H54 (cell line): ENCODE results near the gene ITIH2.

Source experiments
- DNase-seq: peaks from one replicate; pipeline ENCODE4 v3.0.0; 2011; ENCODE audit warnings: low spot score, mixed read lengths; ENCODE audit not compliant: insufficient read length
- FAIRE-seq: peaks from 3 replicates; lab custom pipeline; 2011; peaks lifted over from hg19 to GRCh38; lab: Jason Lieb, UNC
- POLR2A ChIP-seq: IDR thresholded peaks from 2 replicates; pipeline ENCODE4 v1.6.1; 2011; ENCODE audit warnings: low read depth, mild to moderate bottlenecking, low read length

Gene ITIH2

DNA sequence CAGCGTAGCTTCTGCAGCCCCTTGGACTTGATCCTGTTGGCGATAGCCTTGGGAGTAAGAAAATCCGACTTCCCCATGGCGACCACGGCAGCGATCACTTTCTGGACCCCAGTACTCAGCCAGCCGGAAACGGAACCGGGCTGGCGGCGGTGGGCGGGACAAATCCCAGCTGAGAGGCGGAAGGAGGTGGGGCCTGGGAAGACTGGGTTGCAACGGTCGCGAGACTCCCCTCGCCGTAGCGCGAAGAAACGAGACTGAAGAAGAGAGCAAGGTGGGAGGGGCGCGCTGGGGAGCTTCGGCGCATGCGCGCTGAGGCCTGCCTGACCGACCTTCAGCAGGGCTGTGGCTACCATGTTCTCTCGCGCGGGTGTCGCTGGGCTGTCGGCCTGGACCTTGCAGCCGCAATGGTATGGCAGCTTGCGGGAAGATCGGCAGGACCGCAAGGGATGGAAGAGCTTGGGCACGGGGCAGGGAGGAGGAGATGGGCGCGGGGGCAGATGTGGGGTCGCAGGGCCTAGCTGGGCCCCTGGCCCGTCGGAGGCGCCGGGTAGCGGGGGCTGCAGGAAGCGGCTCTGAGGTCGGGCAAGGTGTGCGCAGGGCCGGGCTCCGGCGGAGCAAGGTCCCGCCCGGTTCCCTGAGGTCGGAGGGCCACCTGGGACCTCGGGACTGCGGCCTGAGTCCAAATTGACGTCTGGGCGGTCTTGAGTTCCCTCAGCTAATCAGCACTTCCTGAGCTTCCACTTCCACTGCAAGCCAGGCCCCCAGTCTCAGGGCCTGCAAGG lies 84.9 kb downstream of the ITIH2 start, which contains the start of the genes ATP5F1C and KIN:
TSS of gene ATP5F1C (plus strand) at position 321 of the 782 bp plus-strand sequence. CDS start at position 352, 31 bp downstream.
TSS of gene KIN (minus strand) at position 137 of the 782 bp plus-strand sequence. CDS start at position 77, 60 bp downstream.
- TF ChIP-seq POLR2A = peak; percentile 94
- DNase-seq = peak; percentile 78
- peak; percentile 77 for FAIRE-seq

DNA sequence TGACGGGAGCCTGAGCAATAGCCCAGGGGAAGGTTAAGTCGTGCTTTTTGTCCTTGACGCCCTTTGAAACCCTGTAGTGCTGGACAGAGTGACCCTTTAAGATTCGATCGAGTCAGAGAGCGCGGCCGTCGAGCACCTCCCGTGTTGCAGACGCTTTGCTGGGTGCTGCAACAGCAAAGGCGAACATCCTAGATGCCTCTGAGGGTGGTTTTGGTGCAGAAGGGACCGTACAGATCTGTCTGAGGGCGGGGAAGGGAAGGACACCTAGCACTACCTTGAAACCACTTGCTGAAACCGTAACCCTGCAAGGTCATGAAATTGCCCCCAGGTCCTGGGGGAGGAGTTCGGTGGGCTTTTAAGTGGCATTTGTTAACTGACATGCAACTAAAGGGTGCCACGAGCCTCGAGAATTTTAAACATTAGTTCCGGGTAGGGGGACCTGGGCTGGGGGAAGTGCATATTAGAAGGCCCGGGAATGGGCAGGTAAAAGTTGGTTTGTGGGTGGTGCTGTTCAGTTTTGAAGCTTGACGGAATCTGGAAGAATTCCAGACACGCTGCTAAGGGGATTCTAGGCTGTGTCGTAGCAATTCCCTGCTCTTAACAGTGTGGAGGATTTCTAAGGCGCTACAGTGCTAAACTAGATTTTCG lies 85.6 kb downstream of the ITIH2 start:
- FAIRE-seq (no peak), DNase-seq (no peak)
- TF ChIP-seq POLR2A = no peak

DNA sequence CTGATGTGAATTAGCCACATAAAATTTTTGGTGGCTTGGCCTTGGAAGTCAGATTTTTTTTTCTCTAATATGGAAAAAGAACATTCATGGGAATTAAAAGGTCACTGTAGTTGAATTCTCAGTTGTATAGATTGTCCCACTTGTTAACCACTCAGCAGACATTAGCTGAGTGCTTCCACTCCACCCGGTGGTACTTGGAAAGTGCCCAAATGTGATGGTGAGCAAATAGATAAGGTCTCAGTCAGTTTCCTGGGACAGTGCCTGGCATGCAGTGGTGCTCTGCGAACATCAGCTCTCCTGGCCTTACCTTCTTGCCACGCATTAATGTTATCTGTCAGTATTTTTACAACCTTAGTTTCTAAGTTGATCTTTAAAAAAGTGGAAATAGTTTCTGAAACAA lies 86.3 kb downstream of the ITIH2 start:
- FAIRE-seq (no peak), DNase-seq (no peak)
- TF ChIP-seq POLR2A = no peak

DNA sequence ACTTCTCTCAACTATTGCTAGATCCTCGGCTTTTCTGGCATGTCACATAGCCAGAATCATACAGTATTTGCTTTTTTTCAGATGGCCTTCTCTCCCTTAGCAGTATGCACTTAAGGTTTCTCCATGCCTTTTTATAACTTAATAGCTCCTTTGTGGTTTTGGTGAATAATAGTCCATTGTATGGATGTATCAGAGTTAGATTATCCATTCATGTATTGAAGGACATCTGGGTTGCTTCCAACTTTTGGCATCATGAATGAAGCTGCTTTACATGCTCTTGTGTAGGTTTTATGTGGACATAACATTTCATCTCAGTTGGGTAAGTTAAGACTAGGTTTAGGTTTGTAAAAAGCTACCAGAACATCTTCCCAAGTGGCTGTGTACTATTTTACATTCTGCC lies 89.4 kb downstream of the ITIH2 start:
- no peak for DNase-seq
- no peak for FAIRE-seq
- TF ChIP-seq POLR2A = no peak

DNA sequence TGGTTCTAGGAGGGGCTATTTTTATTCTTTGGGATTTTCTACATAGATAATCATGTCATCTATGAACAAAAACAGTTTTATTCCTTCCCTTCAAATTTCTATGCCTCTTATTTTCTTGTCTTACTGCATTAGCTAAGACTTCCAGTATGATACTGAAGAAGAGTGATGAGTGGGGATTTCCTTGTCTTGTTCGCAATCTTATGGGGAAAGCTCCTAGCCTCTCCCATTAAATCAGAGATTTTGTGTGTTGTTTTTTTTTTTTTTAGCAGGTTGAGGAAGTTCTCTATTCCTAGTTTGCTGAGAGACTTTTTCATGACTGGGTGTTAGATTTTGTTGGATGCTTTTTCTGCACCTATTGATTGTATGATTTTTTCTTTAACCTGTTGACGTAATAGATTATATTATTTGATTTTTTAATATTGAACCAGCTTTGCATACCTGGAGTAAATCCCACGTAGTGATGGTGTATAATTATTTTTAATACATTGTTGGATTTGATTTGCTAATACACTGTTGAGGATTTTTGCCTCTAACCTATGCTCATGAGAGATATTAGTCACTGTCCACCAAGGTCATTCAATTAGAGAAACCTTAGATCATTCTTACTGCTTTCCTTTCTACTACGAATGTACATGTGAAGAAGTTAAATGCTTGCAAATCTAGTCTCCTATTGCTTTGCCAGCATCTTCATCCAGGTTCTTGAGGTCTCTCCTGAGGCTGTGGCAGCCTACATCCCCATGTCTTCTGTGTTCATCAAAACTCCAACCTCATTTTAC lies 91.3 kb downstream of the ITIH2 start:
- FAIRE-seq = no peak
- TF ChIP-seq POLR2A = no peak
- no peak for DNase-seq

DNA sequence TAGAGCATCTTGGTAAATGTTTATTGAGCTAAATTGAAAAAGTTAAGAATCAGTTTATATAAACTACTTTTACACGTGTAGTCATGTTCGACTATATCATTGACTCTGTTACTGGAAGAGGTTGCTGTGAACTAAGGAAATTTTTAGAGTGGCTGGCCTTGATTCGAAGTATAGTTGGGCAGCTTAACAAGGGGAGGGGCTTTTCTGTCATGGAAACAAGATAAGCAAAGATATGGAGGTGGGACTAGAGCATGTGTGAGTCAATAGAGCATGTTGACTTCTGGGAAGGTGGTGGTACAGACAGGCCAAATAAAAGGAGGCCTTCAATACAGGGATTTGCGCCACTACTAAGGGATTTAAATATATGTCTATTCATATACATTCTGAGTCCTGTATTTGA lies 92.5 kb downstream of the ITIH2 start:
- TF ChIP-seq POLR2A = no peak
- FAIRE-seq (no peak), DNase-seq (no peak)

DNA sequence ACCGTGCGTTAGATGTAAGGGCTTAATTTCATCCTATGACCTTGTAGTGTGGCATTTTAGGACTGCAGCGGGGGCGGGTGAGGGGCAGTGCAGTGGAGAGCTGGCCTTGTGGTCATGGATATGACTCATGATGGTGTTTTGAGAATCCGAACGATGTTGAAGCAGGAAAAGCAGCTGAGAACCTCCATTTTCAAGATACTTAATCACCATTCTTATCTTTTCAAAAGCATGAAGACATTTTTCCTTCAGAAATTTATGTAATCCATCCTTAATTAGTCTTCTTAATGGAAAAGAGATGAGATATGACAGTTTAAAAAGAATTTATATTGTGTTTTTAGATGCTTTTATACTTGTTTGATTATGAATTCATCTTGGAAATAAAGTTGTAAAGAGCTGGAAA lies 94.5 kb downstream of the ITIH2 start:
- FAIRE-seq = peak; percentile 96
- DNase-seq = peak; percentile 42
- no peak for TF ChIP-seq POLR2A
